GM18951 (cell line): Measurements from ENCODE around the gene TIMP2.

Source experiments
- POLR2A ChIP-seq: IDR thresholded peaks from 4 replicates; pipeline ENCODE4 v1.6.1; 2011; ENCODE audit warnings: mild to moderate bottlenecking; ENCODE audit not compliant: insufficient read length, insufficient read depth; ENCODE audit errors: extremely low read depth
- in situ Hi-C: fragments of 300-500 bp; cut with MboI; formaldehyde crosslinking; loops from one replicate; pipeline ENCODE4 v1.12.0; 2022; ENCODE audit warnings: low sequenced_read_pairs, mixed read lengths, inconsistent platforms; ENCODE audit not compliant: unreplicated experiment

Gene TIMP2

GRCh38 chr17:78817123-78817522 lies 108.1 kb downstream of the TIMP2 start:
- no peak for TF ChIP-seq POLR2A
- in situ Hi-C loops, result loop anchor here (25.0 kb wide), 1 partner anchor 305 kb away; no protein-coding TSS in a partner anchor

GRCh38 chr17:78815696-78816095 lies 109.5 kb downstream of the TIMP2 start:
- in situ Hi-C loops, result loop anchor here (25.0 kb wide), 1 partner anchor 303 kb away; no protein-coding TSS in a partner anchor
- no peak for TF ChIP-seq POLR2A

DNA sequence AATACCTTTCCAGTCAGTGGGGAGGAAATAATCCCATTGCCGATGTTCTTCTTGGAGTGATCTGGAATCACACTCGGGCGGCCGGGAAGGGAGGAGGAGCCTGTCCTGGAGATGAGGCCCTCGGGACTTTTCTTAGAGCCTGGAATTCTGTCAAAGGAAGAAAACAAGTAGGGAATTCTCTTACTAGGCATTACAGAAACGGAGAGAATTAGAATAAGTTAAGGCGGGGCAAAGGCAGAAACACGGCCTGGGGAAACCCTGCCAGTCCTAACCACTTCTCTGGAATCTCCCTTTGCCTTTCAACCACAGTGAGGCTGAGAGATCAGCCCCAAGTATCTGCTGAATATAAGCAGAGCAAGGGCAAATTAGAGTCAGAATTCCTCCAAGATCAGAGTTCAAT lies 112.3 kb downstream of the TIMP2 start:
- in situ Hi-C loops, result loop anchor here (25.0 kb wide), 1 partner anchor 301 kb away; no protein-coding TSS in a partner anchor
- no peak for TF ChIP-seq POLR2A

DNA sequence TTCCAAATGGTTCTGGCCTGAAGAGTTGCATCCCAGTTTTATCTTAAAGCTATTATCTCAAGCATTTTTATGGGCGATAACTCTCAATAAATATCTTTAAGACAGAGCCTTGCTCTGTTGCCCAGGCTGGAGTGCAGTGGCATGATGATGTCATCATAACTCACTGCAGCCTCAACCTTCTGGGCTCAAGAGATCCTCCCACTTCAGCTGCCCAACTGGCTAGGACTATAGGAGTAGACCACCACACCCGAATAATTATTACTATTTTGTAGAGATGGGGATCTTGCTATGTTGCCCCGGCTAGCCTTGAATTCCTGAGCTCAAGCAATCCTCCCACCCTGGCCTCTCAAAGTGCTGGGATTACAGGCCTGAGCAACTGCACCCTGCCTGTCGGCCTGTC lies 117.0 kb downstream of the TIMP2 start:
- no peak for TF ChIP-seq POLR2A
- in situ Hi-C loops, result loop anchor here (25.0 kb wide), 1 partner anchor 296 kb away; no protein-coding TSS in a partner anchor

- in situ Hi-C loops, result loop anchor here (25.0 kb wide), 1 partner anchor 294 kb away; no protein-coding TSS in a partner anchor
- TF ChIP-seq POLR2A, result no peak
Measured at GRCh38 chr17:78806451-78806850, 118.7 kb downstream of the TIMP2 start.

DNA sequence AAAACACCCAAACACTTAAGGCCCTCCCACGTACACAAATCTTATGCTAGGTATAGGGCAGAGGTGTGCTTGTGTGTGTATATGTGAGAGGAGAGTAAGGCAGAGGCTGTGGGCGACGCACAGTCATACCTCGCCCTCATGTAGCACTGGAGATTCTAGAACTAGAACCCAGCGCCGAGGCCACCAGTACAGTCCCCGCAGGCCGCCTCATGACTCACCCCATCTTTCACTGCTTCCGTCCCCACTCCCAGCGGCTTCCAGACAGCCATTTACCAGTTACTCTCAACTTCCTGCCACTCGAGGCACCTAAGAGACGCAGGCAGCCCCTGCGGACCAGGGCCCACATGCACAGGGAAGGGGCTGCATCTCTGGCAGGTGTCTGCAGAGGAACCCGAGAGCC lies 119.9 kb downstream of the TIMP2 start:
- in situ Hi-C loops, result loop anchor here (25.0 kb wide), 1 partner anchor 293 kb away; no protein-coding TSS in a partner anchor
- TF ChIP-seq POLR2A, result no peak

GRCh38 chr17:78804777-78805176 lies 120.4 kb downstream of the TIMP2 start:
- no peak for TF ChIP-seq POLR2A
- in situ Hi-C loops, result loop anchor here (25.0 kb wide), 1 partner anchor 292 kb away; no protein-coding TSS in a partner anchor

GRCh38 chr17:78803186-78803845 lies 121.9 kb downstream of the TIMP2 start:
- in situ Hi-C loops, result loop anchor here (25.0 kb wide), 1 partner anchor 291 kb away; no protein-coding TSS in a partner anchor
- TF ChIP-seq POLR2A, result no peak
